Chondrocyte (in vitro differentiated cells): ENCODE measurements around the gene FN3KRP. TPM values are rescaled to one million over a fixed set of nuclear protein-coding genes. Genes with fewer than 3 reads are reported as not detected.

Experiments used
- DNase-seq: peaks from one replicate; pipeline ENCODE4 v3.0.0; 2021; ENCODE audit warnings: mixed read lengths, low spot score
- H3K27ac Mint-ChIP-seq: one replicate; pipeline ENCODE4 v1.8.0; 2021; ENCODE audit warnings: mild to moderate bottlenecking, moderate library complexity, mixed read lengths; ENCODE audit not compliant: unreplicated experiment
- H3K27me3 Mint-ChIP-seq: 2 replicates; pipeline ENCODE4 v1.8.0; 2021; ENCODE audit warnings: low read depth, mixed read lengths
- H3K36me3 Mint-ChIP-seq: 2 replicates; pipeline ENCODE4 v1.8.0; 2021; ENCODE audit warnings: low read depth, mixed read lengths
- H3K4me1 Mint-ChIP-seq: 2 replicates; pipeline ENCODE4 v1.8.0; 2021; ENCODE audit warnings: low read depth, mild to moderate bottlenecking, mixed read lengths
- H3K4me3 Mint-ChIP-seq: one replicate; pipeline ENCODE4 v1.8.0; 2021; ENCODE audit warnings: mild to moderate bottlenecking, moderate library complexity, mixed read lengths; ENCODE audit not compliant: unreplicated experiment
- H3K9me3 Mint-ChIP-seq: 2 replicates; pipeline ENCODE4 v1.8.0; 2021; ENCODE audit warnings: low read depth, mixed read lengths
- CTCF ChIP-seq: fragments of 200-600 bp; sonication (generic); IDR thresholded peaks from 2 replicates; pipeline ENCODE4 v1.5.0; 2021; ENCODE audit warnings: antibody characterized with exemption, mild to moderate bottlenecking, moderate library complexity
- total RNA-seq: library from RNA; stranded (reverse); gene quantifications from 3 replicates; pipeline ENCODE4 v1.2.1, GENCODE V29; 2021

Gene FN3KRP
- total RNA-seq, 1 donor from 2014 or later = 23.3 TPM

GRCh38 chr17:82726427-82726826 is 9.9 kb downstream of the FN3KRP start:
- TF ChIP-seq CTCF = no peak
- Mint-ChIP-seq H3K4me1 (no peaks in the 10 kb centered on the region), H3K4me3 (no peak overlapping the region), H3K27ac (no peak overlapping the region), H3K9me3 (no peaks in the 10 kb centered on the region), H3K36me3 (peaks cover 21% of the 10 kb centered on the region), H3K27me3 (no peaks in the 10 kb centered on the region)
- DNase-seq = no peak

- H3K4me1 Mint-ChIP-seq = no peaks in the 10 kb centered on the region
- no peaks in the 10 kb centered on the region for H3K27me3 Mint-ChIP-seq
- TF ChIP-seq CTCF = no peak
- peaks cover 2% of the 10 kb centered on the region for H3K9me3 Mint-ChIP-seq
- peaks cover 19% of the 10 kb centered on the region for H3K36me3 Mint-ChIP-seq
- DNase-seq = peak; percentile 86
- no peak overlapping the region for H3K27ac Mint-ChIP-seq
- no peak overlapping the region for H3K4me3 Mint-ChIP-seq
Measured at GRCh38 chr17:82729479-82730260, 13.2 kb downstream of the FN3KRP start.

- Mint-ChIP-seq H3K36me3 (peaks cover 15% of the 10 kb centered on the region), H3K27ac (no peak overlapping the region), H3K27me3 (no peaks in the 10 kb centered on the region), H3K9me3 (peaks cover 2% of the 10 kb centered on the region), H3K4me1 (peaks cover 9% of the 10 kb centered on the region), H3K4me3 (no peak overlapping the region)
- no peak for DNase-seq
- TF ChIP-seq CTCF = no peak
Measured at GRCh38 chr17:82732118-82732743, 15.7 kb downstream of the FN3KRP start.

- no peak for TF ChIP-seq CTCF
- Mint-ChIP-seq H3K36me3 (peaks cover 14% of the 10 kb centered on the region), H3K4me1 (peaks cover 9% of the 10 kb centered on the region), H3K27ac (peak within 1 kb of the TSS; percentile 36), H3K27me3 (no peaks in the 10 kb centered on the region), H3K9me3 (peaks cover 2% of the 10 kb centered on the region), H3K4me3 (peak within 1 kb of the TSS; percentile 70)
- no peak for DNase-seq
Measured at GRCh38 chr17:82734987-82735866, 18.7 kb downstream of the FN3KRP start, which contains the start of gene FN3K. Gene FN3K (plus strand): TSS chr17:82735615. CDS start chr17:82735637, 22 bp downstream.
